ENCODE results near the gene DOLK. TPM values are rescaled to one million over a fixed set of nuclear protein-coding genes. Genes with fewer than 3 reads are reported as not detected.
A peak's percentile ranks its signal among the peaks of the same experiment; 100 is the strongest.

Gene DOLK
- total RNA-seq, 1 experiment from 2014 or later = 23.2 TPM

GRCh38 chr9:128943832-128944620 lies 3.4 kb downstream of the DOLK start:
- Histone ChIP-seq H3K4me1 (ENCODE audit: insufficient read depth, low read length, poor library complexity, severe bottlenecking) (peaks cover 4% of the 10 kb centered on the region), H3K27me3 (replicated peaks; ENCODE audit: insufficient read depth, low read depth, low read length, poor library complexity) (no peaks in the 10 kb centered on the region), H3K9me3 (ENCODE audit: low read depth, low read length, poor library complexity, severe bottlenecking) (no peaks in the 10 kb centered on the region), H3K36me3 (ENCODE audit: insufficient read depth, low read length, poor library complexity, severe bottlenecking) (peaks cover 4% of the 10 kb centered on the region), H3K27ac (ENCODE audit: low read depth, low read length, poor library complexity, severe bottlenecking) (no peak overlapping the region), H3K4me3 (ENCODE audit: low read depth, low read length, poor library complexity, severe bottlenecking) (no peak overlapping the region)
- BruUV-seq (replicated peaks) = TSS peak; percentile 5
- CTCF ChIA-PET = no interaction called here
- intact Hi-C loops (cut with micrococcal nuclease; ENCODE audit: unreplicated experiment) = no loop called here
- TF ChIP-seq EZH2 (IDR thresholded peaks at IDR 0.05; ENCODE audit: borderline replicate concordance, low read depth, low read length, poor library complexity, severe bottlenecking) (no peak), CTCF (conservative IDR thresholded peaks at IDR 0.05; ENCODE audit: low read depth, low read length) (no peak)
- POLR2A ChIA-PET (ENCODE audit: low non-redundant PET) = no interaction called here
- no peak for DNase-seq (ENCODE audit: low spot score)

GRCh38 chr9:128940946-128941755 lies 6.3 kb downstream of the DOLK start:
- no peaks in the 10 kb centered on the region for H3K4me1 ChIP-seq (ENCODE audit: insufficient read depth, low read length, poor library complexity, severe bottlenecking)
- no peak overlapping the region for H3K27ac ChIP-seq (ENCODE audit: low read depth, low read length, poor library complexity, severe bottlenecking)
- no peaks in the 10 kb centered on the region for H3K27me3 ChIP-seq (replicated peaks; ENCODE audit: insufficient read depth, low read depth, low read length, poor library complexity)
- no peak overlapping the region for H3K4me3 ChIP-seq (ENCODE audit: low read depth, low read length, poor library complexity, severe bottlenecking)
- DNase-seq (ENCODE audit: low spot score) = no peak
- ChIA-PET CTCF (no interaction called here), POLR2A (ENCODE audit: low non-redundant PET) (no interaction called here)
- TF ChIP-seq CTCF (conservative IDR thresholded peaks at IDR 0.05; ENCODE audit: low read depth, low read length) = no peak
- TF ChIP-seq EZH2 (IDR thresholded peaks at IDR 0.05; ENCODE audit: borderline replicate concordance, low read depth, low read length, poor library complexity, severe bottlenecking) = no peak
- peaks cover 4% of the 10 kb centered on the region for H3K36me3 ChIP-seq (ENCODE audit: insufficient read depth, low read length, poor library complexity, severe bottlenecking)
- intact Hi-C loops (cut with micrococcal nuclease; ENCODE audit: unreplicated experiment) = no loop called here
- no TSS peak for BruUV-seq (replicated peaks)
- no peaks in the 10 kb centered on the region for H3K9me3 ChIP-seq (ENCODE audit: low read depth, low read length, poor library complexity, severe bottlenecking)

GRCh38 chr9:128940271-128940921 lies 7.0 kb downstream of the DOLK start:
- Histone ChIP-seq H3K9me3 (ENCODE audit: low read depth, low read length, poor library complexity, severe bottlenecking) (no peaks in the 10 kb centered on the region), H3K4me3 (ENCODE audit: low read depth, low read length, poor library complexity, severe bottlenecking) (no peak overlapping the region), H3K27ac (ENCODE audit: low read depth, low read length, poor library complexity, severe bottlenecking) (no peak overlapping the region), H3K27me3 (replicated peaks; ENCODE audit: insufficient read depth, low read depth, low read length, poor library complexity) (no peaks in the 10 kb centered on the region), H3K36me3 (ENCODE audit: insufficient read depth, low read length, poor library complexity, severe bottlenecking) (no peaks in the 10 kb centered on the region), H3K4me1 (ENCODE audit: insufficient read depth, low read length, poor library complexity, severe bottlenecking) (no peaks in the 10 kb centered on the region)
- ChIA-PET CTCF (no interaction called here), POLR2A (ENCODE audit: low non-redundant PET) (no interaction called here)
- no peak for DNase-seq (ENCODE audit: low spot score)
- intact Hi-C loops (cut with micrococcal nuclease; ENCODE audit: unreplicated experiment) = no loop called here
- TF ChIP-seq CTCF (conservative IDR thresholded peaks at IDR 0.05; ENCODE audit: low read depth, low read length) (no peak), EZH2 (IDR thresholded peaks at IDR 0.05; ENCODE audit: borderline replicate concordance, low read depth, low read length, poor library complexity, severe bottlenecking) (no peak)
- no TSS peak for BruUV-seq (replicated peaks)
